Measurements from ENCODE around the gene FOXP1.

GRCh38 chr3:71251156-71251775 lies 332.3 kb downstream of the FOXP1 start:
- TF ChIP-seq, protein P1, sequence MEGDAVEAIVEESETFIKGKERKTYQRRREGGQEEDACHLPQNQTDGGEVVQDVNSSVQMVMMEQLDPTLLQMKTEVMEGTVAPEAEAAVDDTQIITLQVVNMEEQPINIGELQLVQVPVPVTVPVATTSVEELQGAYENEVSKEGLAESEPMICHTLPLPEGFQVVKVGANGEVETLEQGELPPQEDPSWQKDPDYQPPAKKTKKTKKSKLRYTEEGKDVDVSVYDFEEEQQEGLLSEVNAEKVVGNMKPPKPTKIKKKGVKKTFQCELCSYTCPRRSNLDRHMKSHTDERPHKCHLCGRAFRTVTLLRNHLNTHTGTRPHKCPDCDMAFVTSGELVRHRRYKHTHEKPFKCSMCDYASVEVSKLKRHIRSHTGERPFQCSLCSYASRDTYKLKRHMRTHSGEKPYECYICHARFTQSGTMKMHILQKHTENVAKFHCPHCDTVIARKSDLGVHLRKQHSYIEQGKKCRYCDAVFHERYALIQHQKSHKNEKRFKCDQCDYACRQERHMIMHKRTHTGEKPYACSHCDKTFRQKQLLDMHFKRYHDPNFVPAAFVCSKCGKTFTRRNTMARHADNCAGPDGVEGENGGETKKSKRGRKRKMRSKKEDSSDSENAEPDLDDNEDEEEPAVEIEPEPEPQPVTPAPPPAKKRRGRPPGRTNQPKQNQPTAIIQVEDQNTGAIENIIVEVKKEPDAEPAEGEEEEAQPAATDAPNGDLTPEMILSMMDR (IDR thresholded peaks at IDR 0.05; ENCODE audit: insufficient read depth, low read length, poor library complexity, severe bottlenecking) = no peak
- TF ChIP-seq EZH2phosphoT487 (conservative IDR thresholded peaks at IDR 0.05; ENCODE audit: low read length) = no peak

Data from SU-DHL-6 (cell line).